ENCODE results near the gene STK11.

The STK11 gene

GRCh38 chr19:1210227-1210538 is 4.6 kb downstream of the STK11 start:
- DNase-seq: no peak

DNA sequence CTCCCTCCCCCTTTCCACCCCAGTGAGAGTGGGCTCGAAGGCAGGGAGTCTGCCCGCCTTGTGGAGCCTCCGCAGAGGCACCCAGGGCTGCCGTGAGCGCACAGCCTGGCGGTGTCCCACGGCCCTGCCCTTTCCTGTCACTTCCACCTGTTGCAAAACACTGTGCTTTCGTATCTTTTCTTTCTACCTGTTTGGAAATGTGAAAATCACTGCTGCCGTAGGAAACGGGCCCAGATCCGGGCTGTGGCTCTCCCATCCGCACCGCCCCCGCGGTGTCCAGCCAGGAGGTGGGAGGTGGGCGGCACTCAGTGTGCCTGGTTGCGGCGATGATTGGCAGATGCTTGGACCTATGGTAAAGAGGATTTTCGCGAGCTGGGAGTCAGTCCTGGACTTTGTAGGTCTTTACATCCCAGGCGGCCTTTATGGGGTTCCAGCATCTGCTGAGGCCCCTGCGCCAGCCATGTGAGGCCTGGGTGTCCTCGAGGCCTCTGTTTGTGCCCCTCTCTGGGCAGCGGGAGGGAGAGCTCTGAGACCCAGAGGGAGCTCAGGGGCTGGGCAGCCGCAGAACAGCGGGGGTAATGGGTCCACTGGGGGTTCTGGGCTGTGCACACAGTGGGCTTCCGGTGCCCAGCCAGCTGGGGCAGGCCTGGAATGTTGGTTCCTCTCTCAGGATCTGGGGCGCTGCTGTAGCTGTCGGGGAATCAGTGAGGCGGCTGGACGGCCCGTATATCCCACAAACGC is 6.1 kb downstream of the STK11 start:
- DNase-seq: no peak

DNA sequence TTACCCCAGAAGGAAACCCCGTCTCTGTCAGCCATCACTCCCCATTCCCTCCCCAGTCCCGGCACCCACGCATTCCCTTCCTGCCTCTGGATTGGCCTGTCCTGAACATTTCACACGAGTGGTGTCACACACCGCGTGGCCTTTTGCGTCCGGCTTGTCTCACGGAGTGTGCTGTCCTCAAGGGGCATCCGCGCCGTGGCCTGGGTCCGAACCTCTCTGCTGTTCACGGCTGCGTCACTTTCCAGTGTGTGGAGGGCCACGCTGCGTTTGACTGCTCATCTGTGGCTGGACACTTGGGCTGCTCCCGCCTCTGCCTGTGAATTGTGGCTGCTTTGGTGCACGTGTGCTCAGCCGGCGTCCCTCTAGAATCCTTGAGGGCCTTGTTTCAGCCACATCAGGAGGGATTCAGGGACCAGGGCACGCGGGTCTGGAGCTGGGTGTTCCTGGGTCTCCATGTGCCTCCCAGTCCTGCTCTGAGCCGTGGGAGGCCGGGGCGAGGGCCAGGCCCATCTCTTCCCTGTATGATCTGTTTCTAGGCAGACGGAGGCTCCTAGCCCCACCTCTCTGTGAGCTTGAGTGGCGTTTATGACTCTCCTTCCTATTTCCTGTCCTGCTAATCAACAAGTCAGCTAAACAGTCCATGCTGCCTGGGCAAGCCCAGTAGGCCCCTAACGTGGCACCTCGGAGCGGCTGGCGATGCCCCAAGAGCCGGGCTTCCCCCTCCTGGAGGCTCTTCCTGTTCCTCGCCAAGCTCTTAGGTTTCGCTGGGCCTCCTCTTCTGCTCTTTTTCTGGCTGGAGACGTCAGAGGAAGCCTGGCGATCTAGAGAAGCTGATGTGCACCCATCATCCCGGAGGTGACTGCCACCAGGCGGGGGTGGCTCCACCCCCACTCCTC is 8.1 kb downstream of the STK11 start:
- DNase-seq: peak; percentile 83

GRCh38 chr19:1214299-1214861 is 8.8 kb downstream of the STK11 start:
- DNase-seq: no peak

DNA sequence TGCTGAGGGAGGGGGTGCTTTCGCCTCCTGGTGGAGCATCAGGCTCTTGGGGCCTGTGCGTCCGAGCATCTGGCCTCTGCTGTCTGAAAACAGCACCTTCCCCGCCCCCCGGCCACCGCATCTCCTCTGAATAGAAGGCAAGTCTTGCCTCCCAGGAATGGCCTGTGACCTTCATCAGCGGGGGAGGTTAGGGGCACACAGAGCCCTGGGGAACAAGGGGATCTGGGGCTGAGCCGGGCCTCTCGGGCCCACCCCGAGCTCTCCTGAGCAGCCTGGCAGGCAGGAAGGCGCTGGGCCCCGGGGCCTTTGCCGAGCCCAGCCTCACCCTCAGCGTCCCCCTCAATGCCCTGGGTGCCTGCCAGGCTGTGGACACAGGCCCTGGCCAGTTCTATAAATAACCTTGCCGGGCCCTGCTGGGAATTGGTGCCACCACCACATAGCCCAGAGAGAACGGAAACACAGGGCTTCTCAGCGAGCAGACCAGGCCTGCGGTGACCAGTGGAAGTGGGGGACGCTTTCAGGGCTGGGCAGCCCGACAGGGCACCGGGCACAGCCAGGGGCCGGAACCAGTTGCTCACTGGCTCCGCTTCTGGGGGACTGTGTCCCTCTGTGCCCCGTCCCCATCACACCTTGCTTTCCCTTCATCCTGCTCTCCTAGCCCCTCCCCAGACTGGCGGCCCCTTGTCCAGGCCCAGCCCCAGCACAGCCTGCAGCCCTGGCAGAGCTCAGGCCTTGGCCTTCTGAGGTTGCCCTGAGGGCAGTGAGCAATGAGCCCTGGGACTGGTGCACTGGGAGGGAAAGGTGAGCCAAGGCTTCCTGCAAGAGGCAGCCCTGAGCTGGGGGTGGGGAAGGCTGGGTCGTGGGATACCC is 9.5 kb downstream of the STK11 start:
- no peak for DNase-seq

- DNase-seq: no peak
These were observed 11.2 kb downstream of the STK11 start for GRCh38 chr19:1216756-1217155.

DNA sequence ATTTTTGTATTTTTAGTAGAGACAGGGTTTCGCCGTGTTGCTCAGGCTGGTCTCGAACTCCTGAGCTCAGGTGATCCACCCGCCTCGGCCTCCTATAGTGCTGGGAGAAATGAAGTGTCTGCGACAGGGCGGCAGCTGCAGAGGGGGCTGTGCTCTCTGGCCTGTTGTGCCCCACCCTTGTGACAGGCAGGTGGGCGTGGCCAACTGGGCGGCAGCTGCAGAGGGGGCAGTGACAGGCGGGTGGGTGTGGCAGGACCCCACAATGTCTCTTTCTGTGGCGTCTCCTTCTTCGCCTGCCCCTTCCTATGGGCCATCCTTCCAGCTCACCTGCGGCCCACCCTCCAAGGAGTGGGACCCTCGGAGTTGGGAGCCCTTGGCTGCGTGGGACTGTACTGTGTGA is 11.8 kb downstream of the STK11 start:
- DNase-seq: no peak

DNA sequence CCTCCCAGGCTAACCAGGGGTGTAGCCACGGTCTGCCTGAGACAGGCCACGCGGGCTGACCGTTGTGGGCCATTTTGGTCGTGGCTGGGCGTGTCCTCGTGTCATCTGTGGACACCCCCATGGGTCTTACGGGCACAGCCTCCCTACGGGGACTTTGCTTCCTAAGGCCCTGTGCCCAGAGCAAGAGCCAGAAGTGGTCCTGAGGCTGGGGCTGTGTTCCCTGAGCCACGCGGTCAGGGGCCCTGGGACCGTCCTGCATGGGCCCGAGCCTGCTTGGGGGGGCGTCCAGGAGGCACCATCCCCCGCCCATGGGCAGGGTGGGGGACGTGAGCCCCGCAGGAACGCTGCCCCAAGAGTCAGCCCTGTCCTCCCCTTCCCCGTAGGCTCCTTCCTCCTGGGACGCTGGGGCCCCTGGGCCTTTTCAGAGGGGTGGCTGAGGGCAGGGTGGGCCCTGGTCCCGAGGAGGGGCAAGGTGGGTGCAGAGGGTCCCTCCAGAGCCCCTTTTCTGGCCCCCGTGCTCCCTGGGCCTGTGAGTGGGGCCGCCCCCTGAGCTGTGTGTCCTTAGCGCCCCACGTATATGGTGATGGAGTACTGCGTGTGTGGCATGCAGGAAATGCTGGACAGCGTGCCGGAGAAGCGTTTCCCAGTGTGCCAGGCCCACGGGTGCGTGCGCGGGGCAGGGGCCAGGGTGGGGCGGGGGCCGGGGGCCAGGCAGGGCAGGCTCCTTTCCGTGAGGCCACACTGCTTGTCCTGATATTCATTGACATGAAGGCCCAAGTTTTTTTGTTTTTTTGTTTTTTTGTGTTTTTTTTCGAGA is 13.4 kb downstream of the STK11 start:
- no peak for DNase-seq

GRCh38 chr19:1219786-1220476 is 14.4 kb downstream of the STK11 start:
- no peak for DNase-seq

DNA sequence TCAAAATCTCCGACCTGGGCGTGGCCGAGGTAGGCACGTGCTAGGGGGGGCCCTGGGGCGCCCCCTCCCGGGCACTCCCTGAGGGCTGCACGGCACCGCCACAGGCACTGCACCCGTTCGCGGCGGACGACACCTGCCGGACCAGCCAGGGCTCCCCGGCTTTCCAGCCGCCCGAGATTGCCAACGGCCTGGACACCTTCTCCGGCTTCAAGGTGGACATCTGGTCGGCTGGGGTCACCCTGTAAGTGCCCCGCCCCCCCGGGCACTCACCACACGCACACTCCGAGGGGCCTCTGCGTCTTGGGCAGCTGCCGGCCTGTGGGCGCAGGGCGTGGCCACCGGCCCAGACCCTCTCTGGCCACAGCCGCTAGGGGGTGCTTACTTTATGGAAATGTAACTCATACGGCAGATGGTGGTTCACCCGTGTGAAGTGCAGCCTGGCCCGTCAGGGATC is 14.9 kb downstream of the STK11 start:
- no peak for DNase-seq

DNA sequence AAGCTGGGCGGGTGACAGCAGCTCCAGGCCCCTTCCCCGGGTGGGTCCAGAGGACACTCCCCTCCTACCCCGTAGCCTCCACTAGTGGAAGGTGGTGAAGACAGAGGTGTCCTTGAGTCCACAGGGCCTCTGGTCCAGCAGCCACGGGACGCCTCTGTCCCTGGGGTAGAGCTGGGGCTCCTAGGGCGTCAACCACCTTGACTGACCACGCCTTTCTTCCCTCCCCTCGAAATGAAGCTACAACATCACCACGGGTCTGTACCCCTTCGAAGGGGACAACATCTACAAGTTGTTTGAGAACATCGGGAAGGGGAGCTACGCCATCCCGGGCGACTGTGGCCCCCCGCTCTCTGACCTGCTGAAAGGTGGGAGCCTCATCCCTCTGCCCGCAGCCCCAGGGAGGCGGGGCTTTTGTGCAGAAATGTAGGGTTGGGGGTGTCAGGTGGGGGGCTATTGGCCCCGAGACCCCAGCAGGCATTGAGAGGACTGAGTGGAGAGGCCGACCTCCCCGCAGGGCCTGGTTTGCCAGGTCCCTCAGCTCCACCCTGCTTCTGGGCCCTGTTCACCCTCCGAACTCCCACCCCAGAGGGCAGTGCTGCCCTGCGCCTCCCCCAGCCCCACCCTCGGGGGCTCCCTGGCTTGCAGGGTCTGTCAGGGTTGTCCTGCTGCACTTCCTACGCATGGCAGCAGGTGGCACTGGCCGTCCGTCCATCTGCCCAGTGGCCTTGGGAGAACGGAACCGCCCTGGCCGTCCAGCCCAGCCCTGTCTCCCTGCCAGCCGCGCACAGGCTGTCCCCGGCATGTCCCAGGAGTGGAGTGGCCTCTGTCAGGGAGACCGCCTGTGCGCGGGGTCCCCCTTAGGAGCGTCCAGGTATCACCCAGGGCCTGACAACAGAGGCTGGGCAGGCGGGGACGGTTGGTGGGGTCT is 15.7 kb downstream of the STK11 start:
- DNase-seq: no peak

- DNase-seq: no peak
These were observed 16.3 kb downstream of the STK11 start for GRCh38 chr19:1221904-1222255.

- no peak for DNase-seq
These were observed 16.8 kb downstream of the STK11 start for GRCh38 chr19:1222394-1222793.

DNA sequence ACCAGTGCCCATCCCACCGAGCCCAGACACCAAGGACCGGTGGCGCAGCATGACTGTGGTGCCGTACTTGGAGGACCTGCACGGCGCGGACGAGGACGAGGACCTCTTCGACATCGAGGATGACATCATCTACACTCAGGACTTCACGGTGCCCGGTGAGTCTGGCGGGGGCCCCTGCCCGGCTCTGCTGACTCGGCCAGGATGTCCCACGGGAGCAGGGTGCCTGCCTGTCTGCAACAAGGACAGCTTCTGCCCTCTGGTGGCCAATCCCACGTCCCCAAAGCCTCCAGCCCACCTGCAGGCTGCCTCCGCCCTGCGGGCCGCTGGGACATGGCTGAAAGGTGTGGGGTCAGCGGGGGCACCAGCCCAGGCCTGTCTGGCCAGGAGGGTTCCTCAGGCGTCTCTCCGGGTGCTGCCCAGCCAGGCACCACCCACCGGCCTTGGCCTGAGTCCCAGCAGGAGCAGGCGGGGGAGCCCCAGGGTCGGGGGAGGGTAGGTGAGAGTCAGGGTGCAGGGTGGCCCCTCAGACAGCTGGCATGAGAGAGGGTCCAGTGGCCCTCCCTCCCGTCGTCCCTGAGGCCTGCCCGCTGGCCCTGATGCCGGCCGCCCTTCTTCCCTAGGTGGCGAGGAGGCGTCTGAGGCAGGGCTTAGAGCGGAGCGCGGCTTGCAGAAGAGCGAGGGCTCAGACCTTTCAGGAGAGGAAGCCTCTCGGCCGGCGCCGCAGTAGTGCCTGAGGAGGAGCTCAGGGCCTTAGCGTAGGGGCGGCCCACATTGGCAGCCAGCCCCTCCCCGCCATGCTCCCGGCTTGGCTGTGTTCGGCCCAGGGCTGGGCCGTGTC is 17.7 kb downstream of the STK11 start:
- no peak for DNase-seq

DNA sequence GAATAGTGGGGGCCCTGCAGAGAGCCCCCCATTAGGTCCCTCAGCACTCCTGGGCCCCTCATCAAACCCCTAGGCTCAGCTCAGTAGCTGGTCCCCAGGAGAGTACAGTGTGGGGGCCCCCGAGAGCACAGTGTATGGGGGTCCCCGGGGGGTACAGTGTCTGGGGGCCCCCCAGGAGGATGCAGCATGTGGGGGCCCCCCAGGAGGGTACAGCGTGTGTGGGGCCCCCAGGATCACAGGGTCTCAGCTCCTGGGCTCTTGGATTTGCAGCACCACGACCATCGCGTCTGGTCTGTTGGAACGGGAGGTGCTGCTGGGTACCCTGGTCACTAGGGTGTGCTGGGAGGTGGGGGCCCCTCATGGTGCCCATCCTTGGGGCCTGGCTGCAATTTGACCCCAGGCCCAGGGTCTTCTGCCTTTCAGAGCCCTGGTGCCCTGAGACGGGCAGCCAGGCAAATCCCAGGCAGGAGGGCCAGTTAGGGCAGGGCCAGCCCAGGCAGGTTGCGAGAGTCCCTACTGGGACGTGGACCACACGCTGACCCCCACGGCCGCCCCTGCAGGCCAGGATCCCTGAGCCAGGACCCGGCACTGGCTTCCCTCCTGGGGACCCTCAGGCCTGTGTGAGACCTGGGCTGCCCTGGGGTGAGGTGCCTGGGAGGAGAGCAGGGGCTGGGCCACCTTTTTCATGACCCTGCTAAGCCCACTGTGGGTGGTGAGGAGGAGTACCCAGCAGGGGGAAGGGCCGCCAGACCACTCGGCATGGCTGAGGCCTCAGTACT is 18.7 kb downstream of the STK11 start:
- no peak for DNase-seq

- no peak for DNase-seq
These were observed 19.3 kb downstream of the STK11 start for GRCh38 chr19:1224847-1225246.

GRCh38 chr19:1225440-1226226 is 20.1 kb downstream of the STK11 start:
- no peak for DNase-seq

GRCh38 chr19:1226227-1226518 is 20.6 kb downstream of the STK11 start:
- no peak for DNase-seq
